NCI-H526 (cell line): ENCODE data around the gene OGG1.

Source experiments
- DNase-seq, 2 experiments: peaks; one replicate each; lab custom pipeline; 2025; lab: John Stamatoyannopoulos, UW

The OGG1 gene

DNA sequence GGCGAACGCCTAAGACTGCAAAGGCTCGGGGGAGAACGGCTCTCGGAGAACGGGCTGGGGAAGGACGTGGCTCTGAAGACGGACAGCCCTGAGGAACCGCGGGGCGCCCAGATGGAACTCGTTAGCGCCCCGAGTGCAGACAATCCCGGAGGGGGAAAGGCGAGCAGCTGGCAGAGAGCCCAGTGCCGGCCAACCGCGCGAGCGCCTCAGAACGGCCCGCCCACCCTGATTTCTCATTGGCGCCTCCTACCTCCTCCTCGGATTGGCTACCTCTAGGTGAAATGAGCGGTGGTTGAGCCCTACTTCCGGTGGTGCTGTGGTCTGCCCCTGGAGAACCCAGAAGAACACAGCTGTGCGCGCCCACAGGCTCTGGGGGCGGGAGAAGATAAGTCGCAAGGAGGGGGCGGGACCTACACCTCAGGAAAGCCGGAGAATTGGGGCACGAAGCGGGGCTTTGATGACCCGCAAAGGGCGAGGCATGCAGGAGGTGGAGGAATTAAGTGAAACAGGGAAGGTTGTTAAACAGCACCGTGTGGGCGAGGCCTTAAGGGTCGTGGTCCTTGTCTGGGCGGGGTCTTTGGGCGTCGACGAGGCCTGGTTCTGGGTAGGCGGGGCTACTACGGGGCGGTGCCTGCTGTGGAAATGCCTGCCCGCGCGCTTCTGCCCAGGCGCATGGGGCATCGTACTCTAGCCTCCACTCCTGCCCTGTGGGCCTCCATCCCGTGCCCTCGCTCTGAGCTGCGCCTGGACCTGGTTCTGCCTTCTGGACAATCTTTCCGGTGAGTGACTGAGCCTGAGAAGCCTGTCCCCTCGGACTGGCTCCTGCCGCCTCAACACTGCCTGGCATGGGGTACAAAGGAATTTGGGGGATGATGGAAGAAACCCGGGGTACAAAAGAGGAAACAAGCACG, at the start of gene OGG1:
Gene OGG1 (plus strand): TSS at position 308 of the 911 bp plus-strand sequence. CDS start 335 bp downstream, at position 643.
- DNase-seq, result peak; percentile 96 to 98

DNA sequence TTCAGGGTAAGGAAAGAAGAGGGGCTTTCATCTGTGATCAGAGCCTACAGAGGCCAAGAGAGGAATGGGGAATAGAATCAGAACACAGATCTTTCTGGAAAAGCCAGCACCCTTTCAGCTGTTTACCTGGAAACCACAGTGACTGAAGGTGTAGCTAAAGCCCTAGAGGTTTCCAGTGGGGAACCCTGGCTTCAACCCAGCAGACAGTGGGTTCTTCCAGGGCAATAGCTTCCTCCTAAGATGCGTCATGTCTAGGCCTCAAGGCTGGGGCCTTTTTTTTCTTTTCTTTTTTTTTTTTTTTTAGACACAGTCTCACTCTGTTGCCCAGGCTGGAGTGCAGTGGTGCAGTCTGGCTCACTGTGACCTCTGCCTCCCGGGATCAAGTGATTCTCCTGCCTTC, 49.2 kb upstream of the OGG1 start:
- DNase-seq, result no peak

- no peak for DNase-seq
These were observed 48.7 kb upstream of the OGG1 start for GRCh38 chr3:9701006-9701405.

DNA sequence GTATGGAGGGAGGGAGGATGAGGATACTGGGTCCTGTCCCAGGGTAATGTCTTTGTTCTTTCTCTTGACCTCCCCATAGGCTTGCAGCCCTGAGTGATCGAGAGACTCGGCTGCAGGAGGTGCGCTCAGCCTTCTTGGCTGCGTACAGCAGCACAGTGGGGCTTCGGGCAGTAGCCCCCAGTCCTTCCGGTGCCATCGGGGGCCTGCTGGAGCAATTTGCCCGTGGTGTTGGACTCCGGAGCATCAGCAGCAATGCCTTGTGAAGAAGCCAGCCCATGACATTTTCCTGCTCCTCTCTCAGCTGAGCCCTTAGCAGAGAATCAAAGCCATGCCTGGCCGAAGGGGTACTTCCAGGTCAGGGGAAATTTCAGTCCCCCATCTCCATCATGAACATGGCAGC, 48.0 kb upstream of the OGG1 start:
- no peak for DNase-seq

DNA sequence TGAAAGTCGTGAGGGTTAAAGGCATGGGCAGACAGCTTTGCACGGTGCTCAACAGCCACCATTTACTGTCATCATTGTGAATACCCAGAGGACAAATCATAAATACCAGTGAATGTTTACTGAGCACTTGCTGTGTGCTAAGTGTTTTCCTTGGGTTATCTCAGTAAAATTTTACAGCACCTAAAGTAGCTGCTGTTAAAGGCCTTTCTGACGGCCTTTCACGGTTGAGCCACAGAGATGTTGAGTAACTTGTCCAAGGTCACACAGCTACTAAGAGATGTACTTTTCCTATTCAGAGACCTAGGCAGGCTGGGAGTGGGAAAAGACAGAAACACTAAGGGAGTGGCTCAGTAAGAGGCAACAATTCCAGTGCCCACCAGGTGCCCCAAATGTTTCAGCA, 46.5 kb upstream of the OGG1 start:
- DNase-seq, result no peak

DNA sequence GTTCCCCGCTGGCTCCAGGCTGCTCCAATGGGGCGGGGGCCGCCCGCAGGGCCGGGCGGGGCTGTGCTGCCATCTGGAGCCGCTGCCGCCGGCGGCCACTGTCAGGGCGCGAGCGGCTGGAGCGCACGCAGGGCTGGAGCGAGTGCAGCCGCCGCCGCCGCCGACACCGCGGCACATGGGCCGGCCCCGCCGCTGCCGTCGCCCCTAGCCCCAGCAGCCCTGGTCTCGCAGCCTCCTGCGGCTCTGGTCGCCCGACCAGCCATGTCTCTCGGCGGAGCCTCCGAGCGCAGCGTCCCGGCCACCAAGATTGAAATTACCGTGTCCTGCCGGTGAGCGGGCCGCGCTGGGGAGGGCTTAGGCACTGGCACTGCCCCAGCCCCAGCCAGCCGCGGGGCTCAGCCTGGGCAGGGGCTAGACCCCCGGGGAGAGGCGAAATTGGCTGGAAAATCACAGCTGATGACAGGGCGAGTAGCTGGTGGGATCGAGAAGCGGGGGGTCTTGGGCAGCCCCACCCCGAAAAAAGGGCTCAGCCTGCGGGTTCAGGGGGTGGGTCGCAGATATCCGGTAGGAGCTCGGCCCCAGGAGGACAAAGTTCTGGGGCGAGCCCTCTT, 45.9 kb upstream of the OGG1 start, which contains the start of gene CPNE9:
Gene CPNE9 (plus strand): TSS at position 98 of the 611 bp plus-strand sequence. CDS start 164 bp downstream, at position 262.
- DNase-seq, result peak in 1 of 2 experiments; percentile 56

- DNase-seq, result peak; percentile 16 to 67
These were observed 45.1 kb upstream of the OGG1 start for GRCh38 chr3:9704347-9705322.

- DNase-seq, result no peak
These were observed 39.5 kb upstream of the OGG1 start for GRCh38 chr3:9710174-9710739.

DNA sequence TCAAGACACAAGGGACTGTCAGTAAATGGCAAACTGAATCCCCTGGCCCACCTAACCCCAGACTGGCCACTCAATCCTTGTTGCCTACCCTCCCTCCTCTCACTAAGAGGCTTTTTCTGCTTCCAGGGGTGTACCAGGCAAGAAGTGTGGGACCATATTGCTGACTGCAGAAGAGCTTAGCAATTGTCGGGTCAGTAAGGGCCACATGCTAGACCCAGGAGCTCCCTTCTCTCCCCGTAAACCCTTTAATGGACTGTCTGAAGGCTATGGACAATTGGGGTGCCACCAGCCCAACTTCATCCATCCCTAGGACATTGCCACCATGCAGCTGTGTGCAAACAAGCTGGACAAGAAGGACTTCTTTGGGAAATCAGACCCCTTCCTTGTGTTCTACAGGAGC, 37.3 kb upstream of the OGG1 start:
- no peak for DNase-seq

- DNase-seq, result no peak
These were observed 36.6 kb upstream of the OGG1 start for GRCh38 chr3:9713142-9713541.

- DNase-seq, result peak in 1 of 2 experiments; percentile 52
These were observed 34.6 kb upstream of the OGG1 start for GRCh38 chr3:9715136-9715535.

DNA sequence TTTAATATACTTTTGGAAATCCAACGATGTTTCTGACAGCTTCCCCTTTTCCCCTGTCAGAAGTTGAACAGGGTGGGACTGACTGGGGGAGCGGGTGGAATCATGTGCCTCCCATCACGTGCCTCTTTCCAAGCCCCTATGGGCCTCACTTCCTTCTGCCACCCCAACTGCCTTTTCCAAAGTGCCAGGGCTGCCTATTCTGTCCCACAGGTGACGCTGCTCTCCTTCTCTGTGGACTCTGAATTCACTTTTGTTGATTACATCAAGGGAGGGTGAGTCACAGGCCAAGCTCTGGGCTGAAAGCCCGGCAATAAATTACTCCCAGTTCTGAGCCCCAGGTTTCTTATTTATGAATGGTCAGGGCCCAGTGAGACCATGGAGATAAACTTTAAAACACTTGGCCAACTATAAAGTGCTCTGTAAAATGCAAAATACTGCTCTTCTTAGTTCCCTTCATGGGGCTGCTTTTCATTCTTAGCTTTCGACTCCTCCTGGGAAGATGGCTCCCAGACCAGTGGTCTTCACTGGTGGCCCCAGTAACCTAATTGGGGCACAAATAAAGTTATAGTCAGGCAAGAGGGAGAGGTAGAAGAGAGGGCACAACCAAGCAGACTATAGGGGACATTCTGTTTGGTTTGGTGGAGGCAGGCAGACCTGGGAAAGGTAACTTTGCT, 33.9 kb upstream of the OGG1 start:
- DNase-seq, result no peak

DNA sequence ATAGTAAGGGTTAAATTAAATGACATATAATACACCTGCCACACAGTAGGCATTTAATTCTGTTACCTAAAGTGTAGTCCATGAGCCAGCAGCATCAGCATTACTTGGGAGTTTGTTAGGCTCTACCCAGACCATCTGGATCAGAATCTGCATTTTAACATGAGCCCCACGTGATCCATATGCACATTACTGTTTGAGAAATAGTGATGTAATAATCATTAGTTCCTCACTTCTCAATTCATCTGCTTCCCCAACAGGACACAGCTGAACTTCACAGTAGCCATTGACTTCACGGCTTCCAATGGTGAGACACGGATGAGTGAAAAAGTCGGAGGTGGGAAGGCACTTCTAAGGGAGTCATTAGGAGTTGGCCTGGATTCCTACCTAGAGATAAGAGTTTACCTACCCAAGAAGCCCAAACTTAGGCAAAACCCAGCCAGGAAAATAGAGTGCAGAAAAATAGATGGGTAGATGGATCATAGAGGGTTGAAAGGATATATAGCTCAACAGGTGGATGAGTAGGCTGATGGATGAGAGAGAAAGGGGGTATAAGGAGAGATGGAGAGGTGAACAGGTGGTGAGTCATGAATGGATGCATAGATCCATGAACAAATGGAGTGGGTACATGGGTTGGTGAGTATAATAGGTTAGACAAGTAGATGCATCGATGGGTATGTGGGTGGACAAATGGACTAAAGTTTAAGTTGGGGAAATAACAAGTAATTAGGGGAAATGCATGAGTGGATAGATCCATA, 32.8 kb upstream of the OGG1 start:
- no peak for DNase-seq

DNA sequence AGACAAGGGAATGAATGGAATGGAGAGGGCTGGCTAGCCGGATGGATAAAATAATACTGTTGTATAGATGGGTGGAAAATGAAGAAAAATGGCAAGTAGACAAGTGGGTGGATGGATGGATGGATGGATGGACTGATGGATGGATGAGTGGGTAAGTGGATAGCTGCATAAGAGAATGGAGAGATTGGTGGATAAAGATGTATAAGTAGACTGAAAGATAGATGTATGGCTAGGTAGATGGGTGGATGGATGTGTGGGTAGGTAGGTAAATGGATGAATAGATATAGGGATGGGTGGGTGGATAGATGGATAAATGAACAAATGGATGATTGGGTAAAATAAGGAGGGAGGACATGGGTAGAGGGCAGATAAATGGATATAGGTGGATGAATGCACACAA, 32.2 kb upstream of the OGG1 start:
- DNase-seq, result no peak

GRCh38 chr3:9718118-9718517, 31.6 kb upstream of the OGG1 start:
- DNase-seq, result no peak

GRCh38 chr3:9721015-9721699, 28.6 kb upstream of the OGG1 start:
- no peak for DNase-seq

GRCh38 chr3:9721700-9722060, 28.1 kb upstream of the OGG1 start:
- no peak for DNase-seq

- DNase-seq, result no peak
These were observed 23.8 kb upstream of the OGG1 start for GRCh38 chr3:9725775-9726515.

DNA sequence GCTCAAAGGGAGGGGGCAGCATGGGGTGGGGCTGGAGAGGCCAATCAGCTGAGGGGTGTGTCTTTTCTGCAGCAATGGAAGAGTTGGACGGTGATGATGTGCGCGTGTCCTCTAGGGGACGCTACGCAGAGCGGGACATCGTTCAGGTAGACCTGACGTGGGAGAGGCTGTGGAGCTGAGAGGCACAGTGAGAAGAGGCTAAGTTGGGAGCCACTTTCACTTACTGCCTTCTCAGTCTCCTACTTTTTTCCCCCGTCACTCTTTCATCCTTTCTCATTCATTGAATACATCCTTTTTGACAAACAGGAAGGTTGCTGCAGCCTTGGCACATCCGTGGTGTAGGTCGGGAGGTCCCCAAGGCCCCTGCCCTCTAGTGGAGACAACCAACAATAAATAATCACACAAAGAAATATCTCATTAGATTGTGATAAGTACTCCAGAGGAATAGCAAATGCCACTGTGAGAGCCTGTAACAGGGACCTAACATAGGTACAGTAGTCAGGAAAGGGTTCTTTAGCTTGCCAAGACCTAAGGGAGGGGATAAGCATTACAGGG, 22.6 kb upstream of the OGG1 start:
- DNase-seq, result peak; percentile 70 to 79
